GM12875 (cell line): ENCODE data around the gene PIP4K2A.

Experiments
- H3K4me3 ChIP-seq: one replicate; pipeline ENCODE4 v1.5.1; 2011; ENCODE audit warnings: low read depth, low read length, control low read depth
- CTCF ChIP-seq: IDR thresholded peaks from 2 replicates; pipeline ENCODE4 v1.5.1; 2011; ENCODE audit warnings: low read depth, mild to moderate bottlenecking, control low read depth, inconsistent platforms, low read length, moderate library complexity, borderline replicate concordance; ENCODE audit not compliant: insufficient read depth

PIP4K2A gene

GRCh38 chr10:22670788-22671187, 43.6 kb downstream of the PIP4K2A start:
- no peak overlapping the region for H3K4me3 ChIP-seq
- no peak for TF ChIP-seq CTCF

- TF ChIP-seq CTCF, result no peak
- H3K4me3 ChIP-seq, result no peak overlapping the region
Measured at GRCh38 chr10:22669163-22669711, 45.1 kb downstream of the PIP4K2A start.

GRCh38 chr10:22667093-22667480, 47.3 kb downstream of the PIP4K2A start:
- no peak for TF ChIP-seq CTCF
- H3K4me3 ChIP-seq, result no peak overlapping the region

- no peak overlapping the region for H3K4me3 ChIP-seq
- no peak for TF ChIP-seq CTCF
Measured at GRCh38 chr10:22666287-22667092, 47.9 kb downstream of the PIP4K2A start.

- TF ChIP-seq CTCF, result no peak
- H3K4me3 ChIP-seq, result no peak overlapping the region
Measured at GRCh38 chr10:22665329-22665728, 49.0 kb downstream of the PIP4K2A start.

GRCh38 chr10:22662733-22663330, 51.5 kb downstream of the PIP4K2A start:
- H3K4me3 ChIP-seq, result no peak overlapping the region
- no peak for TF ChIP-seq CTCF

- TF ChIP-seq CTCF, result no peak
Measured at GRCh38 chr10:22659866-22660265, 54.5 kb downstream of the PIP4K2A start.

More at GRCh38 chr10:22659866-22660265, 54.5 kb downstream of the PIP4K2A start:
- no peak overlapping the region for H3K4me3 ChIP-seq
